T-helper 1 cell (primary cell): Measurements from ENCODE around the gene PLCD4.

ENCODE experiments used
- DNase-seq, 5 donors: peaks; one replicate each; pipeline ENCODE4 v3.0.0-alpha.2; 2012 to 2020
- total RNA-seq, 4 donors: gene quantifications; one replicate each; lab custom pipeline; 2026; lab: John Stamatoyannopoulos, UW

PLCD4 gene
- total RNA-seq: 0.12 to 0.91 (median 0.71) reads per million in 4 donors

GRCh38 chr2:218607436-218608115 lies at the start of gene PLCD4:
Gene PLCD4, plus strand, starts transcription at chr2:218607899. Its CDS starts 7,841 bp downstream, at chr2:218615740.
- no peak for DNase-seq

GRCh38 chr2:218557941-218558340 lies 49.8 kb upstream of the PLCD4 start:
- DNase-seq: no peak

DNA sequence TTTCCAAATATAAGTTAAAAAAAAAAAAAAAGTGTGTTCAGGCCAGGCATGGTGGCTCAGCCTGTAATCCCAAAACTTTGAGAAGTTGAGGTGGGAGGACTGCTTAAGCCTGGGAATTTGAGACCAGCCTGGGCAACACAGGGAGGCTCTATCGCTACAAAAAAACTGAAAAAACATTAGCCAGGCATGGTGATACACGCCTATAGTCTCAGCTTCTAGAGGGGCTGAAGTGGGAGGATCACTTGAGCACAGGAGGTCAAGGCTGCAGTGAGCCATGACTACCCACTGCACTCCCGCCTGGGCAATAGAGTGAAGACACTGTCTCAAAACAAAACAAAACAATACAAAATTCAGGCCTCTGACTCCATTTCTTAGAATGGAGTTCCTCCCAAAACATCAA lies 48.7 kb upstream of the PLCD4 start:
- no peak for DNase-seq

GRCh38 chr2:218564056-218564455 lies 43.6 kb upstream of the PLCD4 start:
- no peak for DNase-seq

GRCh38 chr2:218566296-218566695 lies 41.4 kb upstream of the PLCD4 start:
- no peak for DNase-seq

GRCh38 chr2:218567797-218568189 lies 39.9 kb upstream of the PLCD4 start:
- DNase-seq: peak in 4 of 5 donors; percentile 59 to 76 (median 66)

- peak; percentile 99 to 100 (median 100) for DNase-seq
Observed at GRCh38 chr2:218568190-218569037, 39.3 kb upstream of the PLCD4 start, which contains the start of the genes CNOT9 and USP37. Gene CNOT9, plus strand, starts transcription at chr2:218568839. Its CDS starts 116 bp downstream, at chr2:218568955. Gene USP37, minus strand, starts transcription at chr2:218568351. Its CDS starts 9,698 bp downstream, at chr2:218558653.

- DNase-seq: peak; percentile 51 to 69 (median 59)
Observed at GRCh38 chr2:218569038-218569431, 38.7 kb upstream of the PLCD4 start.

DNA sequence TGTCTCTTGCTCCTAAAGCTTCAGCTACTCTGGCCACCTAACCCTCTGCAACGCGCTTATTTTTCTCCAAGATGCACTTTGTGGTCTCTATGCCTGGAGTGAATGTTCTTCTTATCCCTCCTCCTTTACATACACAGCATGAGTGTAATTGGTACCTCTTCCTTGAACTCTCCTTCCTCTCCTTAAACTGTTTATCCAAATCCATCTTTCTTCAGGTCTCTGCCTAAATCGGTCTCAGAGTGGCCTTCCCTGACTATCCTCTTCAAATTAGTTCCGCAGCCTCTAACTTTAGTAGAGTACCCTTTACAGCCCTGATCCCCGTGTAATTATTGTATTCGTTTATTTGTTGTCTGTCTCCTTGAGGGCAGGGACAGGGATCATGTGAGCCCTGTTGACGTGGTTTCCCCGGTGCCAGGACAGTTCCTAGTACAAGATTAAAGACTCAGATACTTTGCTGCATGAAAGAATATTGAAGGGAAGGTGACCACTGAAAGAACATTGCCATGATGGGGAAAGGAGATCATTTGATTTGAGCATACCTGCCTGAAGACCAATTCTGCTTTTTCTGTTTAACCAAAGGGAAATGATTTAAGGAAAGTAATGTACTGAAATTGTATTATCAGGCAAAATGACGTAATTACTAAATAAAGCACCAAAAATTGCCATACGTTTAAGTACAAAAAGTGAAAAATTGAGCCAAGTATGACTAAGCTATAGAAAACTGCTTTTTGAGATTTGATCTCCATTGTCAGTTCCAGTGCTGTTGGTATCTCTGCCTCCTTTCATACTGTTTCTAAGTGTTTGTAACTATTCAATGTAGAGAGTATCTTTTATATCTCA lies 37.8 kb upstream of the PLCD4 start:
- peak in 2 of 5 donors; percentile 4 to 16 for DNase-seq

- no peak for DNase-seq
Observed at GRCh38 chr2:218570850-218571249, 36.8 kb upstream of the PLCD4 start.

DNA sequence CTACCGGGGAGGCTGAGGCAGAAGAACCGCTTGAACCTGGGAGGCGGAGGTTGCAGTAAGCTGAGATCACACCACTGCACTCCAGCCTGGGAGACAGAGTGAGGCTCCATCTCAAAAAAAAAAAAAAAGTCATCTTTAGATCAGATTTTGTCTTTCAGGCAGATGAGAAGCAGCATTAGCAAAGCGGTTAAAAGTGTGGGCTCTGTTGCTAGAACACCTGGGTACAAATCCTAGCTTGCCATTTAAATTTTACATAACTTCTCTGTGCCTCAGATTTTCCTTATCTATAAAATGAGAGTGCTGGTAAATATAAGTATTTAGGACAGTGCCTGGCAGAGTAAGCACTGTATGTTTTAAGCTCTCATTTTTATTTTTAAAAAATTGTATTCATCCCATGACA lies 30.8 kb upstream of the PLCD4 start:
- DNase-seq: no peak

- DNase-seq: no peak
Observed at GRCh38 chr2:218577482-218578220, 30.0 kb upstream of the PLCD4 start.

GRCh38 chr2:218578272-218578877 lies 29.3 kb upstream of the PLCD4 start:
- no peak for DNase-seq

GRCh38 chr2:218582076-218582475 lies 25.6 kb upstream of the PLCD4 start:
- DNase-seq: peak in 1 of 5 donors; percentile 54

GRCh38 chr2:218583983-218584850 lies 23.5 kb upstream of the PLCD4 start:
- DNase-seq: no peak

DNA sequence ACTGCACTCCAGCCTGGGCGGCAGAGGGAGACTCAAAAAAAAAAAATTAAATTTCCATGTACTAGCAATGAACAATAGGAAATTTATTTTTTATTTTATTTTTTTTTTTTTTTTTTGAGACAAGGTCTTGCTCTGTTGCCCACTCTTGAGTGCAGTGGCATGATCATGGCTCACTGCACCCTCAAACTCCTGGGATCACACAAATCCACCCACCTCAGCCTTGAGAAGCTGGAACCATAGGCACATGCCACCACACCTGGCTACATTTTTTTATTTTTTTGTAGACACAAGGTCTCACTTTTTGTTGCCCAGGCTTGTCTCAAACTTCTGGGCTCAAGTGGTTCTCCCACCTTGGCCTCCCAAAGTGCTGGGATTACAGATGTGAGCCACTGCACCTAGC lies 22.2 kb upstream of the PLCD4 start:
- DNase-seq: no peak

DNA sequence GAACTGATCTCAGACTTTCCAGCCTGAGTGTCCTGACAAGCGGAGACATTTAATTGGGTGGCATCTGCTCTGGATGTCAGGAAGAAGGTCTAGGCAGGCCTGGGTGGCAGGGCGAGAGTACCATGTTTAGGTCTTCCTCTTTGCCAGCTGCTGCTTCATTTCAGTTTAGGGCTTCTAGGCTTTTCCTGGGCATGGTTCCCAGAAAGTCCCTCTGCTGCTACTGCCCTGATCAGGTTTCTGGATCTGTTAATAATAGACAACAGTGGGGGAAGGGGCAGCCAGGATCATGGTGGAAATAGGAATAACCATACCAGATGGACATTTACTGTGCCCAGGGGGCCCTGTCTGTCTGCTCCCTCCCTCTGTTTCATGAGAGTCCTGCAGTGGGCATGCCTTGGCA lies 2.3 kb upstream of the PLCD4 start:
- no peak for DNase-seq

DNA sequence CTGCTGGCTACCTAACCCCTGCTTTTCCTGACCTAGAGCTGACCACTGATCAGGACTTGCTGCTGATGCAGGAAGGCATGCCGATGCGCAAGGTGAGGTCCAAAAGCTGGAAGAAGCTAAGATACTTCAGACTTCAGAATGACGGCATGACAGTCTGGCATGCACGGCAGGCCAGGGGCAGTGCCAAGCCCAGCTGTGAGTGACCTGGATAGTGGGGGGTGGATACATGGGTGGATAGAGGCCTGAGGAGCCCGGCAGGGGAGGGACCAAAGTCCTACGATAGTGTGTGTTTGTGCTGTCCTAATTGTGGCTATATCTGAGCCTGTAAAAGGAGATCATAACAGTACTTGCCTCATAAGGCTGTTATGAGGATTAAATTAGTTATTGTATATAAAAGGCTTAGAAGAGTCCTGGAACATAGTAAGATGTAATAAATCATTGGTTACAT lies 8.2 kb downstream of the PLCD4 start:
- DNase-seq: no peak

- DNase-seq: no peak
Observed at GRCh38 chr2:218618102-218618860, 10.6 kb downstream of the PLCD4 start.

DNA sequence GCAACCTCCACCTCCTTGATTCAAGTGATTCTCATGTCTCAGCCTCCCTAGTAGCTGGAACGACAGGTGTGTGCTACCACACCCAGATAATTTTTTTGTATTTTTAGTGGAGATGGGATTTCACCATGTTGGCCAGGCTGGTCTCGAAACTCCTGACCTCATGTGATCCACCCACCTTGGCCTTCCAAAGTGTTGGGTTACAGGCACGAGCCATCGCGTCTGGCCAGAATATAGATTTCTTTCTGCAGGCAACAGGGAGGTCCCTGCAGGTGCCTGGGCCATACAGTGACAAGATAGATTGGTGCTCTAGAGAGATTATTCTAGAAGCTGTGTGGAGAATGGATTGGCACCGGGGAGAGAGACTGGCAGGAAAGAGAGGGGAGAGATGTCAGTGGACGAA lies 13.3 kb downstream of the PLCD4 start:
- DNase-seq: no peak
